CD4-positive, alpha-beta T cell treated with Interleukin-6 at 100 ng/mL for 8 hours (primary cell): ENCODE results near the gene GLYAT.
"Not testable (repeated sequence)": the region's sequence is repeated elsewhere in the genome, so short reads cannot be mapped to it uniquely, and the experiment has no call there.

Experiments used
- DNase-seq: peaks from one replicate; pipeline ENCODE4 v3.0.0-alpha.2; 2020; ENCODE audit warnings: mixed read lengths, low spot score

GLYAT gene

DNA sequence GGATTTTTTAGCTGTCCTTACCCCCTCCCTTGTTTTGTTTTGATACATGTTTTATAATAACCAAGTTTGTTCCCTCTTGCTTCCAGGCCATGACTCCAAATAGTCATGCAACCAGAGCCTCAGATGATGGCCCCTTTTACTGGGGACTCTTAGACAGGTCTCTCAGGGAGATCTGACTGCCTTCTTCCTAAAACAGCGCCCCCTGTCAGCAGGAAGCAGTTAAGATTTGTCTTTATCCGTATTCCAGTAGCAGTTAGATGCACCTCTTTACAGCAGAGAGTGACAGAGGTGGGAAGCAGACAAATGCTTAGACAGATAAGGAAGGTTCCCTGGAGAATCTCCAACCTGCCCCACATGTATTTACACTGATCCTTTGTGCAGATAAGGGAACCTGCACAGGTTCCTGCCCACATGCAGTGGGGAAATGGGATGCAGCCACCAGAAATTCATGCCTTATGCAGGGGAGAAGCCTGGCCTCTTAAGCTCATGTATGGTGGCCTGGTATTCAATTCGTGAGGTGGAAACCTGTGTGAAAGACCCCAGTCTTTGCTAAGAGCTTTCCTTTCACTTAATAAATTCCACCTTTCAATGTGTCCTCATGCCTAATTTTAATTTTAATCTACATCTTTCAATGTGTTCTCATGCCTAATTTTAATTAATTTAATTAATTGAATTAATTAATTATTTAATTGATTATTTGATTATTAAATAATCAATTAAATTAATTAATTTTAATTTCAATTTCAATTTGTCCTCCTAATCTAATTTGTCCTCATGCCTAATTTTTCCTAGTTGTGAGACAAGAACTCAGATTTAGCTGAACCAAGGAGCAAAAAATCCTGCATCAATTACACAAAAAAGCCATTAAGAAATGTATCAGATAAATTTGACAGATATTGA, 11.5 kb upstream of the GLYAT start:
- DNase-seq: no peak

DNA sequence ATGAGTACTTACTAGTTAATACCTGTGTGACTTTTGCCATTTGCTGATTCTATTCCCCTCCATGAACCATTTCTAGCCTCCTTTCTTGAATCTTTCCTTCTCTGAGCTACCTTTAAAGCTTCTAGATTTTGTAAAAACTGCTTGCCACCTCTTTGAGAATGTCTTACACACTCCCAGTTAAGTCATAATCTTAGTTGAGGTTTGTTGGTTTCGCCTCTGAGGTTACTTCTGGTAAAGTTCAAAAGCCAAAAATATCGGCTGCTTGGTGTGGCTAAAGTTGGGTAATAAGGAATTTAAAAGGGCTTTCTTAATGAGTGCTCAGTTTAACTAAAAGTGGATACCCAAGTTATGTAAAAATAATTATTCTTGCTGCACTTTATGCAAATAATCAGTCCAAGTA, 10.4 kb upstream of the GLYAT start:
- no peak for DNase-seq

DNA sequence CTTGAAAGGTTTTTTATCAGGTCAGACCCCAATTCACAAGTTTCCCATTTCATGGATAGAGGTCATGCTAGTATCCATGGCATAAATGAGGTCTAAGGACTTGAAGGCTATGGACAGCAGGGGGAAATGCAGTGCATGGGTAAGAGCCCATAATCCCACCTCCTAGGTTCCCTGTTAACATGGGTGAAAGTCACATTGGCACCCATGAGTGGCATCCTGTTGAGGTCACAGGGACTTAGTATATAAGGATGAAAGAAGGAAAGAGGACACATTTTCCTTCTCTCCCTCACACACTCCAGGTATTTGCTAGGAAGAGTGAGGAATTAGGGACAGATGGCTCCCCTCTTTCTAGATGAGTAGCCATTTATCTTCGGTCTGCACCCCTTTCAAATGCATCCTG, 9.4 kb upstream of the GLYAT start:
- DNase-seq: no peak

DNA sequence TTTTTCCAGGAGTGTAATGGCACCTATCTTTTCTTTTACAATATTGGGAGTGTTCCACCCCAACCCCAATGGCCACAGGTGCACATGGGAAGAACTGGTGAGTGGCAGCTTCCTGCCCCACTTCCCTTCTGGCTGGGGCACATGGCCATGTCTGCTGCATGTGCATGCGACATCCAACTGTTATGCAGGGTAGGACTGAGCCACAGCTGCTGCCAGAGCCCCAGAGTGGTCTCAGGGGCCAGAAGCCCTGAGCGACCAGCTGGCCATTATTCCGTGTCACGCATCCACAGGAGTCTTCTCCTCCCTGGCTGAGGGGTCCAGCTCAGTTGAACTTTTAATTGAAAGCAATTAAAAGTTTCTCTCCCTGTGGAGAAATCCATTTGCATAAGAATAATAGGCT, 8.7 kb upstream of the GLYAT start:
- DNase-seq: no peak

DNA sequence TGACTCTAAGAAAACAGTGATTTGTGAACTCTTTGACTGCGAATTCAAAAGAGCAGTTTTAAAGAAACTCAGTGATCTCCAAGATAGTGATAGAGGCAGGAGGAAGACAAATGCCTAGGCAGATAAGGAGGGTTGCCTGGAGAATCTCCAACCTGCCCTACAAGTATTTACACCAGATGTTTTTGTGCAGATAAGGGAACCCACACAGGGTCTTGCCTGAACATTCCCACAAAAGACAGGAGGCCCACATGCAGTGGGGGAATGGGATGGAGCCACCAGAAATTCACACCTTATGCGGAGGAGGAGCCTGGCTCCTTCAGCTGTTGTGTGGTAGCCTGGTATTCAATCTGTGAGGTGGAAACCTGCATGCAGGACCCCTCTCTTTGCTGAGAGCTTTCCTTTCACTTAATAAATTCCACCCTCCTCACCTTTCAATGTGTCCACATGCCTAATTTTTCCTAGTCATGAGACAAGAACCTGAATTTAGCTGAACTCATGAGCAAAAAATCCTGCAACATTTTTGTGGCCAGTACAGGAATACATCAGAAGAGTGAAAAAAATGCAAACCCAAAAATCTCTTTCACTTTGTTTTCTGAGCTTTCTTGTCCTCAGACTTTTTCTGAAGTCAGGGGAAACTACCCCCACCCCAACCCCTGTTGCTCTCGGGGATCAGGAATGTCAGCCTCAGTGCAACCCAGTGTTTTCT, 8.1 kb upstream of the GLYAT start:
- no peak for DNase-seq

DNA sequence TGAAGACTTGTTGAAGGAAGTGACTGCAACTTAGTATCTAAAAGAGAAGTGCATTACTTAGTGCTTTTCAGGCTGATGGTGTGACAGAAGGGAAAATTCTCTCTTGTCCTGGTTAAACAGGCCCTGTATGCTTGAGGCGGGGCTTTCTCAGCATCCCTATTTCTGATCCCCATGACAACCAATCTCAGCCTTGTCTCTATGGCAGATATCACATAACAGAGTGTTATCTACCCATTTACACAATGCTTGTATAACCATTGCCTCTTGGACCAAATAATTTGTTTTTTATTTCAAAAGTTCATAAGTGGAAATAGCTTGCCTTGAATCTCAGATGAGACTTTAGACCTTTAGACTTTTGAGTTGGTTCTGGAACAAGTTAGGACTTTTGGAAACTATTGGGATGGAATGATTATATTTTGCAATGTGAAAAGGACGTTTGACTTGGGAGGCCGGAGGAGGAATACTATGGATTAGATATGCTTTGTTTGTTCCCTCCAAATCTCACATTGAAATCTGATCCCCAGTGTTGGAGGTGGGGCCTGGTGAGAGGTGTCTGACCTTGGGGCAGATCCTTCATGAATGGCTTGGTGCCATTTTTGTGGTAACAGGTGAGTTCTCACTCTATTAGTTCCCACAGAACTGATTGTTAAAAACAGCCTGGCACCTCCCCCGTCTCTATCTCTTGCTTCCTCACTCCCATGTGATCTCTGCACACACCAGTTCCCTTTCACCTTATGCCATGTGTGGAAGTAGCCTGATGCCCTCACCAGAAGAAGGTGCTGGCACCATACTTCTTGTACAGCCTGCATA, 3.1 kb upstream of the GLYAT start:
- DNase-seq: no peak

DNA sequence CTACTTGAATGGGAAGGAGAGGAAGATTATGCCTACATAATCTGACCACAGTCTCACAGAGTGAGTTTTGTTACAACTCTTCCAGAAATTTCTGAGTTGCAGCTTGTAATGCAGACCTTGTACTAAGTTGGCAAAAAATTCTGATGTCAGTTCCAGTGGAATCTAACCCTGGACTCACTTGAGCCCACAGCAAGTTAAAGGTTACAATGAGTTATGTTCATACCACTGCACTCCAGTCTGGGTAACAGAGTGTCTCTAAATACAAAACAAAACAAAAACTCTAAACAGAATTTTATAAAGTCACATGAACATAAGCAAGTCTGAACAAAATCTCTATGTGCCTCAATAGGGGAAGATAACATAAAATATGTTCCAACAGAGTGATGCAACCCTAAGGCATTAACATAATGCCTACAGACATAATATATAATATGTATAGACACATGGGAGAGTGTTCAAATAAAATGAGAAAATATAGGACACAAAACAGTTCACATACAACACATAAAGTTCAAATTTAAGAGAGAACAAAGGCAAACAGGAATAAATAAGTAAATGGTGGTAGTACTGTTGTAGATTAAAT, 1.1 kb downstream of the GLYAT start:
- DNase-seq: no peak

DNA sequence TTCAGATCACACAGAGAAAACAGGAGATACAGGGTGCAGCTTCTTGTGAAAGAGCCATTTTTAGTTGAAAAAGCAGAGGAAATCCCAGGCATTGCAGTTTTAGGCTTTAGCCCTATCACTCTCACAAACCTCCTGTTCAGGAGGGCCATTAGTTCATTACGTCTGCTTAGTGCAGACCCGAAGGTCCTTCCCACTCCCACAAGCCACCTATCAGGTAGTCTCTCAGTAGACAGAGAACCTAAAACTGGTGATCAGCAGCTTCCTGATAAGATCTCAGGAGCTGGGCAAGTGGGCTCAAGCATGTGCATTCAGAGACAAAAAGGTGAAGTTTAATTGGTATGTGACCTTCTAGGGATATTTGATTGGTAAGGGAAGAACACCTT, 4.3 kb downstream of the GLYAT start:
- no peak for DNase-seq

DNA sequence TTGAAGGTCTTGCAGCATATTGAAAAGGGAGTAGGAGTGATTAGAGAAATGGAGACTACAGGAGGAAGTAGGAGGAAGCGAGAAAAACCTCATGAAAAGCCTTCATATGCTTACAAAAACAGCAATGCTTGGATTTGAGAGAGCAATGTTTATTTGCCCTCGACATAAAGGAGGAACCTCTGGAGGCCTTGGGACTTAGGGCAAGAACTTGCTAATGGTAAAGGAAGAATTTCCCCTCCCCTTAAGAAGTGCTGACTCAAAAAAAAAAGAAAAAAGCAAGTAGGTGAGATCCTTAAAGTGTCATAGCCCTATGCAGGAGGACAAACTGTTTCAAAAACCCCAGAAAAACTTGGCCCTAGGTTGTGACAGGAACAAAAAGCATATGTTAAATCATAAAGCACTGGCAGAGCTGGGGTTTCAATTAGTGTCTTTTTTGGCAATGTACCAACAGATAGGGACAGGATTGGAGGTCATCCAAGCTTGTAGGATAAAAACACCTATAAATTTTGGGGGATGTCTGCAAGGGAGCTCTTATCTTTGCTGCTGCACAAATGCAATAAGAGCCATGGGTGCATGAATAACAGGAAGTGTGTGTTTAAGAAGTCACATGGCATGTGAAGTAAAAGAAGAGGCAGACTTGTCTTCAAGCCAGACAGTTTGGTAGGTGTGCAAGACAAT, 4.9 kb downstream of the GLYAT start:
- peak; percentile 51 for DNase-seq

DNA sequence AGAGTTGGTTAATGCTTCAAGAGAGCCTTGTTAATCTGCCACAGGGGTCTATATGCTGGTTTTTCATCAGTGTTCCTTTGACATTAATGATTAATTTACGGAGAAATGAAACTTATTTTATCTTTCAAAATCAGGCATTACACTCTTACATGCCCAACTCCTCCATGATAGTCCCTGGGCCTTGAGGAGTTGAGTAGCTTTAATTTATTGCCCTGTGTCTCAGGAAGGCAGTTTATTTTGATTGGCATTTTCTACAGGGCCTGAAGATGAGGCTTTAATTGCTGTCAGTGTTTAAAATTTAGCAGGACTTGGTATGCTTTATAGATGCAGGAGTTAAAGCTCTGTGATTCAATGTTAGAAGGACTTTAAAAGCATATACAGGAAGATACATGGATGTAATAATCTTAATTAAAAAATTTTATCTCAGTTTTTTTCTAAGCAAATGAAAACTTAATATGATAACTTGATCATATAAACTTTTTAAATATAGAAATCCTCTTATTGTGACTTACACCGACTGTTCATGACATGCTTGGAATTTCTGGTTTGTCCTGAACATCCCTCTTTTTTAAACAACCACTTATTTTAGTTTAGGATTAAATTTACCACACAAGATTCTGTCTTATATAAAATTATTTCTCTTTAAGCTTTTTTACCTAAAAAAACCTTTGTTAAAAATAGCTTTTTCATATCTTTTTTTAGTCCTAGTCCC, 12.2 kb downstream of the GLYAT start:
- DNase-seq: no peak

DNA sequence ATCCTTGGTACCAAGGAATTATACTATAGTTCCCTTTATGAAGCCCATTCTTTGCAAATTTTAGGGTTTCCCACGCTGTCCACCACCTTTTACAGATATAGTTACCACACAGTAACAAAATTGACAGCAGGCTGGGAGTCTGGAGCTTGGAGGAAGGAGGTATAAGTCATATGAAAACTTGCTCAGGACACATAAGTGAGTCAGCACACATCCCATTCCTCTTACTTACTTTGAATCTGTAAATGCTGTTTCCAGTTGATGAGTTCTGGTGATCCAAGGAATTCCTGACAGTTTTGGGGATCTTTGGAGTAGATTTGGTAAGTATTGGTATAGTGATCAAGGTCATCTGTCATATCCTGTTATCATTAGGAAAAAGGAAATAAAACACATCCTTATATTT, 19.2 kb downstream of the GLYAT start:
- DNase-seq: no peak

DNA sequence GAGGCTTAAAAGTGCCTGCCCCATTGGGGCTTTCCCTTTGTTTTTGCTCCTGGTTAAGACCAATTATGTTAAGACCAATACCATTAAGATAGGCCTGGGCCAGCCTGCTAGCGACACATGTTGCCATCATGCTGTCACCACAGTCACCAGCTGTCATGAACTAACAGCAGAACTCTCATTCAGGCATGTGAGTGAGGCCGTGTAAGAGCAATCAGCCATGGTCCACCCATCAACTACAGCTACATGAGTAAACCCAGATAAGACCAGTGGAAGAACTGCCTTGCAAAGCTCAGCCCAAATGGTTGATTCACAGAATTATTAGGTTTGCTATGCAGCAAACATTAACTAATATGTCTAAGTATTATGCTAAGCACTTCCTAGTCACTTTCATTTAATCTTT, 19.9 kb downstream of the GLYAT start:
- no peak for DNase-seq

DNA sequence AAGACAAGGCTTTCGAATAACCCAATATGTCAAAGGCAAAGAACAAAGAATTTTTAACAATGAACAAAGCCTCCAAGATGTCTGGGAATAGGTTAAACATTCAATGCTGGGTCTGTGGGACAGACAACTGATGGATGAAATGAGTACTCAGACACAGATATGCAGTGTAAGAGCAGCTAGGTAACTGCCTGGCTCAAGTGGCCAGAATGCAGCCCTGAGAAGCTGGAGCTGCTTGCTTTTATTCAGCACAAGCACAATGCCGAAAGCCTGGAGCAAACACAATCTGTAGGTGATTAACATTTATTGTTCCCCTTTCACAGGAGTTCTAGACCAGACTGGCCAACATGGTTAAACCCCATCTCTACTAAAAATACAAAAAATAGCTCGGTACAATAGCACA, 24.0 kb downstream of the GLYAT start:
- DNase-seq: no peak

DNA sequence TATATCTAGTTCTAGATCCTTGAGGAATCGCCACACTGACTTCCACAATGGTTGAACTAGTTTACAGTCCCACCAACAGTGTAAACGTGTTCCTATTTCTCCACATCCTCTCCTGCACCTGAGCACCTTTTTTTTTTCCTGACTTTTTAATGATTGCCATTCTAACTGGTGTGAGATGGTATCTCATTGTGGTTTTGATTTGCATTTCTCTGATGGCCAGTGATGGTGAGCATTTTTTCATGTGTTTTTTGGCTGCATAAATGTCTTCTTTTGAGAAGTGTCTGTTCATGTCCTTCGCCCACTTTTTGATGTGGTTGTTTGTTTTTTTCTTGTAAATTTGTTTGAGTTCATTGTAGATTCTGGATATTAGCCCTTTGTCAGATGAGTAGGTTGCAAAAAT, 34.9 kb downstream of the GLYAT start:
- not testable (repeated sequence) for DNase-seq

DNA sequence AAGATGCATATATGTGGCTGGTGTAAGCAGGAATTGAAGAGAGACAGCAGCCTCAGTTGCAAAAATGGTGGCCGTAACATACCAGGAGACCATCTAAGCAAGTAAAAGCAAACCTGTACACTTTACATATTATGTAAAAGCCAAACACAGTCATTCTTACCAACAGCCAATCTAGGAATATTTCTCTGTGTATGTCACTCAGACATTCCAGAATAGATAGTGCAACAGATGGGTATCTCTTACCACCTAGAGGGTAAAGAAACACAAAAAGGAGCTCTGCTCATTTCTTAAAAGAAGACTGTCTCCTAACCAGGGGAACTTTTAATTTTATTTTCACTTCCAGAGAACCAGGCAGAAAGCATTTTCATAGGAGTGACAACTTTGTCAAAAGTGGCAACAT, 38.7 kb downstream of the GLYAT start:
- DNase-seq: no peak

DNA sequence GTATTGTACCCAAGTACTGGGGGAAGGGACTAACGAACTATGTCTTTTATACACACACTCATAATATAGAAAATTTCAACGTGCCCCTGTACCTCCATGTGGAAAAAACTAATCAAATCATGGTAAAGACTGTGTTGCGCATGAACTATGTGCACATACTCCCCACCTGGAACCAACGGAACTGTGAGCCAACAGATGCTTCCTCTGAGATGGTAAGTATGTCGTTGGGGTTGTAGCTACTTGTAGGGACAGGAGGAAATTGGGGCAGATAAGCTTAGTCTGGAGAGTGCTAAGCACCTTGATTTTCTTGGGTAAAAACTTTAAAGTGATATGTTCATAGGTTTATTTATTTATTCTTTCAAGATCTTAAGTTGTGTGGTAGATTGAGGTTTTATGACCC, 40.1 kb downstream of the GLYAT start:
- no peak for DNase-seq

DNA sequence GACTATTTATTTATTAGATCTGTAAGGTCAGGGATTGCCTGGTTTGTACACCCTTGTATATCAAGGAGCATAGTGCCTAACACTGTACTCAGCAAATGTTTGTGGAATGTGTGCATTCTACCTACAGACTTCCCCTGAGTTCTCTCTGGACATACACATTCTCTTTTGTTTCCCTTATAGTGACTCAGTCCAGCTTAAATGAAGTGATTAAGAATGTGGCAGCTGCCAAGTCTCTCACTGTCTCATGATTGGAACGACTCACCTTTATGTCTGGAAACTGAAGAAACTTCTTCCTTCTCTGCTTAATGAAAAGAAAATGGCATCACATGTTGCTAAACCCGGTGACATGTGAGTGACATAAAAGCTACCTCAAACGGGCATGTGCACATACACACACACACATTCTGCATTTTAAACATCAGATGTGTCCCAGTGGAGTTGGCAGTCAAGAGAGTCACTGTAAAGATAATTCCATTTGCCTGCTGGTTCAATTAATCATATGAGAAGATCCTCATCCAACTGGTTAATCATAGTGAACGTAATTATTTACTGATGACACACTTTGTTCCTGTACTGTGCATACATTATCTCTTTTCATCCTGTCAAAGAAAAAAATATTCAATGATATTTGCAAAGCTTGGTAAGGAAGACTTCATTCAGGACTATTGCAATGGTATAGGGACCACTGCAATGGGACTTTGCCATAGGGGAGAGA, 42.8 kb downstream of the GLYAT start:
- no peak for DNase-seq

DNA sequence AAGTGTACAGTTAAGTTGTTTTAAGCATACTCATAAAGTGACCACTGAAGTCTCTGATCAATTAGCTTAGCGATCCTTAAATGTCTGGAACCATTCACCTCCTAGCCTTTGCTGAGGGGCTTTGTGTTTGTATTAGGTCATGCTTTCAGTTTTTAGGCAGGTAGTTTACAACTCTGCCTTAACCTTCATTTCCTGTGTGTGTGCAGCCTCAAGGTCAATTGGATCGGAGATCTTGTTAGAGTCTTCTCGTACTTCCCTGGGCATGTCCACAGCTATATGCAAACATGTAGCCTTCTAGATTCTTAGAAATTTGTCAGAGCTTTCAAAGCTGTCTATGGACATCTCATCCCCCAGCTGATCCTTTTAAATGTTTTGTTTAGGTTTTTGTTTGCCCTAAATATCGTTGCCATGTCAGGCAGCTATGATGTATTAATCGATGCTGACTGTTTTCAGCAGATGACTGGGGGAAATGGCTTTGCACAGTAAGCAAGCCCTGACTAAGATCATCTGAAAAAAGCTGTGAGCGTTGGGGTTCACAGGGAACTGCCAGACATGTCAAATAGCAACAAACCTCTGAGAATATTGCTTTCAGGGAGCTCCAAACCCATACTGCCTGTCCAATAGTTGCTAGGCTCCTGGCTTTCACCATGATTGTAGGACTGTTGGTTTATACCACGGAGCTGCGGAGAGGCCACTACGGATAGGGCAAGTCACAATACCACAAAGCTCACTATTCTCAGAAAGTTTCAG, 45.6 kb downstream of the GLYAT start:
- no peak for DNase-seq

DNA sequence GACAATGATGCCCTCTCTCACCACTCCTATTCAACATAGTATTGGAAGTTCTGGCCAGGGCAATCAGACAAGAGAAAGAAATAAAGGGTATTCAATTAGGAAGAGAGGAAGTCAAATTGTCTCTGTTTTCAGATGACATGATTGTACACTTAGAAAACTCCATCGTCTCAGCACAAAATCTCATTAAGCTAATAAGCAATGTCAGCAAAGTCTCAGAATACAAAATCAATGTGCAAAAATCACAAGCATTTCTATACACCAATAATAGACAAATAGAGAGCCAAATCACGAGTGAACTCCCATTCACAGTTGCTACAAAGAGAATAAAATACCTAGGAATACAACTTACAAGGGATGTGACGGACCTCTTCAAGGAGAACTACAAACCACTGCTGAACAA, 49.1 kb downstream of the GLYAT start:
- DNase-seq: not testable (repeated sequence)

DNA sequence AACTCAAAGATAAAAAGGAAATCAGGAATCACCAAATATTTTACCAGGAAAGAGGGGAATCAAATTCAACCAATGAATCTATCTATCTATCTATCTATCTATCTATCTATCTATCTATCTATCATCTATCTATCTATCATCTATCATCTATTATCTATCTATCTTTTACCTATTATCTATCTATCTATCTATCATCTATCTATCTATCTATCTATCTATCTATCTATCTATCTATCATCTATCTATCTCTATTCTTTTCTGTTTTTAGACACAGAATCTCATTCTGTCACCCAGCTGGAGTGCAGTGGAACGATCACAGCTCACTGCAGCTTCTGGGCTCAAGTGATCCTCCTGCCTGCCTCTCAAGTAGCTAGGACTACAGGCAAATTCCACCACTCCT, 54.2 kb downstream of the GLYAT start:
- not testable (repeated sequence) for DNase-seq
